ENCODE measurements around the gene FMNL2.

The FMNL2 gene

DNA sequence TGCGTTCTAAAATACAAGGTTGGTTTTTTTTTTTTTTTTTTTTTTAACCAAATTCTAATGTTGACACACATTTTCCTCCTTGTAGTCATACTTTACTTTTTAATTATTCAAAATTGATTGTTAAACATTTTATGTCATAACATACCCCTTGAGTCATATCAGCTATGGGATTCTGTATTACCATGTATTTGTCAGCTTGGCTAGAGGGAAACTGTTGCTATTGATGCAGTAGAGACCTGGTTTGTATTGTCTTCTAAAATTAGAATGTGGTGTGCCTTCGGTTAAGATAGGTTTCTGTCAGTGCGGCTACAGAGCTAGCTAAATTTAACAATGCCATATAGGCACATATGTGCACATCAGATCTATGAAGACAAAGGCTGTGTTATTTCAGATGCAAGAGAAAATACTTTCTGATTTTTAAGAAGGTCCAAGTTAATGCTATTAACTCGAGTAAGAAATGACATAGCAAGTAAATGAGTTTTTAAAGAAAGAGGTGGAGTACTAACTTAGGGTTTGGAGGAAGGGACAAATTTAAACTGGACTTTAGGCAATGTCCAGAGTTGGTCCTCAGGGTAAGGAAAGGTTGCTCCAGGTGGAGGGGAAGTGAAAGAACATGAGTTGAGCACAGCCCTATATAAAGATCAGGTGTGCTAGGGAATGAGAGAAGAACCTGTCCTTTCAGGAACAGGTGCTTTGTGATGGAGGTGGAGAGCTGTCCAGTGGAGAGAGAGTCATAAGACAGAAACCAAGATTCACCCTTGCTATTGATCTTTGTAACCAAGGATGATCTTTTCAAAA is 230.0 kb downstream of the FMNL2 start:
- no peak for DNase-seq

DNA sequence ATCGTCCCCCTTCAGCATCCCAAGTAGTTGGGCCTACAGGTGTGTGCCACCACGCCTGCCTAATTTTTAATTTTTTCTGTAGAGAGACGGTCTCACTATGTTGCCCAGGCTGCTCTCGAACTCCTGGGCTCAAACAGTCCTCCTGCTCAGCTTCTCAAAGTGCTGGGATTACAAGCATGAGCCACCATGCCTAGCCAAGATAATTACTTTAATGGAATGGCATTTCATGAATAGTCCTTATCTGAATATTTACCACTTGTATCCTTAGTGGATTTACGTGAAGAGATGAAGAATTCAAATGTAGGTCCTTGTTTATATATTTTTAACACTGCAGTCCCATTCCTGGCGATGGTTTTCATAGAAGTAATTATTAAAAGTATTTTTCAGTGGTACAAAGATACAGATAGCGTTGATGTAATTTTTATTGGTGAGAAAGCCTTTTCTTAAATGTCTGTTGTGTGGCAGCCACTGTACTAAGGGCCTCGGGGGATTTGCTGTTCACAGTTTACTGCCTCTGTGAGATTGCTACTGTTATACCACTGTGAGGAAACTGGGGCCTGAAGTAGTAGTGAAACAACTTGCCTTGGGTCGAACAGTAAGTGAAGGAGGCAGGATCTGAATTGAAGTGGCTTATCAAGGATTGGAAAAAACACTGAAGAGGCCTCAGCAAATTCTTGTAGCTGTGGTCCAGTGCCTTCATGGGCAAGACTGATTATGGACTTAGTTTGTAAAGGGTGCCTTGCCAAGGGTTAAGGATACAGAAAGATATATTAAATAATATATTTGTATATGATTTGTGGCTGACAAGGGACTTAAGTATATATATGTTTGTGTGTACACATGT is 231.1 kb downstream of the FMNL2 start:
- no peak for DNase-seq

DNA sequence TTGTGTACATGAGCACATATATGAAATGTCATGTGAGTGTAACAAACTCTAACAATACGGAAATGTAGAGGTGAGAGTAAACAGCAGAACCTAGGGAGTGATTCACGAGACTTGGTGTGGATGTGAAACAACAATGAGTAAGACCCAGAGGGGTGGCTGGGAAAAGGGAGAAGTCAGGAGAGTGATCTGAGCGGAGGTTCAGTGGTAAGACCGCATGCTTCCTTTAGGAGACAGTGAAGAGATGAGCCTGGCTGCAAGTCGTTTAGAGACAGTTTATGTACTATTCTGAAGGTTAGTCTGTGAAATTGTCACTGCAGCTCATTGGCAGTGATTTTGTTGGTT is 231.7 kb downstream of the FMNL2 start:
- peak; percentile 2 for DNase-seq

DNA sequence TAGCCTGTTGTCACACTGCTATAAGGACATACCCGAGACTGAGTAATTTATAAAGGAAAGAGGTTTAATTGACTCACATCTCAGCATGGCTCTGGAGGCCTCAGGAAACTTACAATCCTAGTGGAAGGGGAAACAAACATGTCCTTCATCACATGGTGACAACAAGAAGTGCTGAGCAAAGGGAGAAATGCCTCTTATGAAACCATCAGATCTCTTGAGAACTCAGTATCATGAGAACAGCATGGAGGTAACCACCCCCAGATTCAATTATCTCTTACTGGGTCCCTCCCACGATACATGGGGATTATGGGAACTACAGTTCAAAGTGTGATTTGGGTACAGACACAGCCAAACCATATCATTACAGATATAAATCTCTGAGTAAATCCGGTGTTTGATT is 233.6 kb downstream of the FMNL2 start:
- no peak for DNase-seq

GRCh38 chr2:152569186-152569585 is 234.2 kb downstream of the FMNL2 start:
- DNase-seq, result no peak

DNA sequence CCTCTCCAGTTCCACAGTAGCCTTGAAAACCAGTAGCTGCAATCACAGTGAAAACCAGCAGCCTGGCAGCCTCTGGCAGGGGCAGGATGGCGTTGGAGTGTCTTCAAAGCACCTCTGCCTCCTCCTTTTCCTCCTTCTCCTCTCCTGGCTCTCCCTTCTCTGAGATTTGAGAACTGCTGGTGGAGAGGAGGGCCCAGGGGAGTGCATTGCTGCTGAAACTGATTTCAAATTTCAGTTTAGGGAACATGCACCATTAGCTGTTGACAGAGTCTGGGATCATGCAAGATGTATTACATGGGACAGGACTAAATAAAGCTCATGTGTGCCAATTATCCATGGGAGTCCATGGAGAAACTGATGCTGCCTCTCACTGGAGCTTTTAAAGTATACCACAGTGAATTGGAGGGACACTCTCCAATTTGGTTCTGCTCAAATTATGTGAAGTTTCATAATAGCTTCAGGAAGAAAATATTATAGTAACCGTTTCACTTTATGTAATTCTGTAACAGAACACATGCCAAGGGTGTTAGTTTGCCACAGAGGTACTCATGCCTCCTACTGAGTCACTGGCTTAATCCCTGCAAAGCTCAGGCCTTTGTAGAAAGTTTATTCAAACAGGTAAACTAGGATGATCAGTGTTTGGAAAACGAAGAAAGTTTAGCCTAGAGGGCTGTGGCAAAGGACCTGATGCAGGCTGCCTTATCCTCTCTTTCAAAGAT is 236.2 kb downstream of the FMNL2 start:
- DNase-seq, result no peak

- DNase-seq, result no peak
Measured at GRCh38 chr2:152572031-152572430, 237.1 kb downstream of the FMNL2 start.

- DNase-seq, result peak; percentile 34
Measured at GRCh38 chr2:152573168-152573567, 238.2 kb downstream of the FMNL2 start.

DNA sequence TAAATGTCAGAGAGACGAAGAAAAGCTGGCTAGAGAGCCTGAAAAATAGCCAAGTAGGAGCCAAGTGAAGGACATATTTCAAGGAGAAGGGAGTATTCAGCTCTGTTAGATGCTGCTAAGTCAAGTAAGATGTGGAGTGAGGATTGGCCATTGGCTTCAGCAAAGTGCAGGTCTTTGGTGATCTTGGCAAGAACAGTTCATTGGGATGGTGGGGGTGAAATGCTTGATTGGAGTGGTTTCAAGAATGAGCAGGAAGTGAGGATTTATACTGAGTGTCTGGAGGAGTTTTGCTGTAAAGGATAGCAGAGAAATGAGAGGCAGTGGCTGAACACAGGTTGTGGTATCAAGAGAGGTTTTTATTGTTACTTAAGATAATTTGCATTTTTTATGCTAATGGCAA is 242.6 kb downstream of the FMNL2 start:
- no peak for DNase-seq

DNA sequence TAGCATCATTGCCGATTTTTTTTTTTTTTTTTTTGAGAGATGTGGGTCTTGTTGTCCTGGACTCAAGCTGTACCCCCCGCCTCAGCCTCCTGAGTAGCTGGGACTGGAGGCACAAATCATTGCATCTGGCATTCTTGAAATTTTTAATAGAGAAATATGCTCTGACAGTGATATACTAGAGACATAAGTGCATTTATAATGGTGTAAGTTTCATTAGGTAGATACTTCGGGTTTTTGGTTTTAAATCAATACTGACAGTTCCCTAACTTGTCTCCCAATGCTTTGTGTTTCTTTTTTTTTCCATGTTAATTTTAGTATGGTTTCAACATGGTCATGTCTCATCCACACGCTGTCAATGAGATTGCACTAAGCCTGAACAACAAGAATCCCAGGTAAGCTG is 243.6 kb downstream of the FMNL2 start:
- DNase-seq, result no peak

- DNase-seq, result no peak
Measured at GRCh38 chr2:152580714-152581113, 245.7 kb downstream of the FMNL2 start.

DNA sequence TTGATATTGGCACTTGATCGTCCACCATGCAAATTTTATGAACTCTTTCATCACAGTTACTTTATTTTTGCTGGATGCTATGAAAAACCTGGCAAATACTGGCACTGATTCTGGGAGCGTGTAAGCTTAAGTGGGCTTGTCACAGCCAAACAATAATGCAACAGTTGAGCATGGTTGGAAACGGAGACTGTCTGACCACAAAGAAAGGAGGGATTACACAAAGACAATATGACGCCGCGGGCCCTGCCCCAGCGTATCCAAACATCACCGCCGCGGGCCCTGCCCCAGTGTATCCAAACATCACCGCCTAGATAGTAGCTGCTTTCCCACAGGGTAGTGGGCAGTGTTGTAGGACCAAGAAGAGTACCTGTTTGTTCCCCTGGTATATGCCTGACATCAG is 246.4 kb downstream of the FMNL2 start:
- DNase-seq, result no peak

GRCh38 chr2:152582081-152582480 is 247.1 kb downstream of the FMNL2 start:
- DNase-seq, result no peak

DNA sequence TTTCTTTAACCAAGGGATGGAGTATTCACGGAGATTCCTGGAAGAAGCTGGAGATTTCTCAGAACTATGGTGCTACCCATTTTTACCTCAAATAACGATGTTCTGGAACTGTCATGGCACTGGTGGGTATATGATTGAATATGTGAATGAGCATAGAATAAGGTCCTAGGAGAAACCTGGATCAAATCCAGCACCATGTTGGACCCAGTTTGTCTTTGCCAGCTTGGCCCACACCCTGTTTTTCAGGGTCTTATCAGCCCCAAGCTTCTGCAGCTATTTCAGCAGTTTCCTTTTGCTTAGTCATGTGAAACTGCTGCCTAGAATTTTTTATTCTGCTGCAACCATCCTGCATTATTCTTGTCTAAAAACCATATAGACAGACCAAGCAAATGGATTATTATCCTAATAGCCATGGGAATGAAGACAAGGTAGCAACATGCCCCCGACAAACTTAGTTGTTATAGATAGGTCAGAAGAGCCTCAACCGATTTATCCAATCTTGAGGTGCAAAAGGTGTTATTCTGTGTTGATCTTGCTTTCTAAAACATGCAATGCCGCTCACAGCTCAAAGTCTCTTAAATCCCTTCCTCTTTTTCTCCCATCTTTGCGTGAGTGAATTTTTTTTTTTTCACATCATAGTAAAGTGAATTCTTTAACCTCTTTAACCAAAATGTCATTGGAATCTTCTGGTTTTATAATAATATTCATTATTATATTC is 248.7 kb downstream of the FMNL2 start:
- DNase-seq, result no peak

DNA sequence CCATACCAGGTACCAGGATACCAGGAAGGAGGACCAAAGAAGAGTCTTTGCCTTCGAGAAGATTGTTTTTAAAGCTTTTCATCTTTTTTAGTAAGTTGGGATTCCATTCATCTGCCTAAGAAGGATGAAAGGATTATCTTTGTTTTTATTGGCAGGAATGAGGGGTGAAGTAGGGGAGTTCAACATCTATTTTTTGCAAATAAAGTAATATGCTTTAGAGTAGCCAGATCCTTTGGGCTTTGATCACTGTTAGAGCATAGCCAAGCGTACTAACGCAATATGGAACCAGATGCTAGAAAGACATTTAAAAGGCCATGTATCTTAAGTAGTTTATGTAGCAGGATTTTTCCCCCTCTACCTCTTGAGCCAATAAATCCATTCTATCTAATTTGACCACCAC is 249.3 kb downstream of the FMNL2 start:
- DNase-seq, result no peak

GRCh38 chr2:152585830-152586484 is 251.0 kb downstream of the FMNL2 start:
- DNase-seq, result no peak

- no peak for DNase-seq
Measured at GRCh38 chr2:152587187-152587947, 252.4 kb downstream of the FMNL2 start.

- no peak for DNase-seq
Measured at GRCh38 chr2:152588998-152589397, 254.0 kb downstream of the FMNL2 start.

- peak; percentile 36 for DNase-seq
Measured at GRCh38 chr2:152594022-152594766, 259.2 kb downstream of the FMNL2 start.

DNA sequence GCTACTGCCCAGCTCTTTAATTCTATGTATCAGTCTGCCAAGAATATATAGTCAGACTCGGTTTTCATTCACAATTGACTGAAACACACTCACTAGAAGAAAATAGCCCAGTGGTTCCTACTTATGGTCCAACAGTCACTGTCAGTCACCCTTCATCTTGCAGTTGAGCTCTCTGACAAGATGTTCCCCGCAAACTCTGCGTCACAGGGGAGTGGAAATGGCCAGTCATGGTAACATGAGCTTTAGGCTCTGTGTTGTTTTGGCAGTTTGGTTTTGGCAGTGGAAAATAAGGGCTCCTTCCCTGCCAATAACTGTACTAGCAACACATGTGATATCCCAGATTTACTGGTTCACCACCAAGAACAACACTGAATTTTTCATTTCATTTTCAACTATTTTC is 259.8 kb downstream of the FMNL2 start:
- DNase-seq, result no peak
